Natural killer cell (primary cell): ENCODE measurements around the gene PPM1L. TPM values are rescaled to one million over a fixed set of nuclear protein-coding genes. Genes with fewer than 3 reads are reported as not detected.

ENCODE experiments used
- ATAC-seq, 3 donors: fragments of 150-1000 bp in 2 of 3; fragments of 200-7000 bp in 1 of 3; cut with Tn5 transposase; 1 replicate in 1 of 3; 2 replicates in 2 of 3; pipeline ENCODE4 v1.10.0; 2021; ENCODE audit warnings: mild to moderate bottlenecking in 2 of 3, moderate library complexity in 2 of 3
- DNase-seq, 2 donors: peaks; one replicate each; pipeline versions ENCODE4 v3.0.0 to v3.0.0-alpha.2; 2013 to 2021; ENCODE audit warnings: mixed read lengths in 1 of 2
- H3K27ac ChIP-seq: one replicate; pipeline ENCODE4 v1.5.1; 2013; ENCODE audit warnings: mild to moderate bottlenecking, low read length
- H3K27me3 ChIP-seq: one replicate; pipeline ENCODE4 v1.6.1; 2013; ENCODE audit warnings: low read length; ENCODE audit not compliant: control insufficient read depth, insufficient read depth
- H3K36me3 ChIP-seq: one replicate; pipeline ENCODE4 v1.6.1; 2013; ENCODE audit warnings: low read length; ENCODE audit not compliant: control insufficient read depth, insufficient read depth
- H3K4me1 ChIP-seq: one replicate; pipeline ENCODE4 v1.6.1; 2013; ENCODE audit warnings: low read length; ENCODE audit not compliant: control insufficient read depth, insufficient read depth
- H3K4me3 ChIP-seq: one replicate; pipeline ENCODE4 v1.5.1; 2013; ENCODE audit warnings: low read length
- H3K9me3 ChIP-seq: one replicate; pipeline ENCODE4 v1.6.1; 2013; ENCODE audit warnings: low read length; ENCODE audit not compliant: control insufficient read depth, insufficient read depth
- H3K27ac Mint-ChIP-seq, 2 donors: one replicate each; pipeline ENCODE4 v1.8.0; 2022; ENCODE audit warnings: mild to moderate bottlenecking in 2 of 2, mixed read lengths in 2 of 2, moderate library complexity in 1 of 2
- H3K27me3 Mint-ChIP-seq, 2 donors: one replicate each; pipeline ENCODE4 v1.8.0; 2022; ENCODE audit warnings: low read depth in 2 of 2, mixed read lengths in 2 of 2
- H3K36me3 Mint-ChIP-seq: one replicate; pipeline ENCODE4 v1.8.0; 2022; ENCODE audit warnings: mixed read lengths
- H3K4me1 Mint-ChIP-seq, 2 donors: one replicate each; pipeline ENCODE4 v1.8.0; 2022; ENCODE audit warnings: mixed read lengths in 2 of 2
- H3K4me3 Mint-ChIP-seq: one replicate; pipeline ENCODE4 v1.8.0; 2022; ENCODE audit warnings: mild to moderate bottlenecking, moderate library complexity, mixed read lengths
- H3K9me3 Mint-ChIP-seq, 2 donors: one replicate each; pipeline ENCODE4 v1.8.0; 2022; ENCODE audit warnings: mixed read lengths in 2 of 2
- WGBS: methylation state at CpG from one replicate; pipeline ENCODE4 v1.1.7; 2013; ENCODE audit warnings: missing lambda C conversion rate; ENCODE audit not compliant: insufficient coverage; 5-methylcytosine and 5-hydroxymethylcytosine counted together
- intact Hi-C: fragments of 100-400 bp; cut with micrococcal nuclease; formaldehyde crosslinking; loops from one replicate; pipeline ENCODE4 v1.14.2; 2022
- total RNA-seq, 4 donors: library from RNA; stranded (reverse); fragments of 120-200 nt in 1 of 4; gene quantifications; one replicate each; pipeline versions ENCODE4 v1.2.3 to v1.2.4, GENCODE V29; 2013 to 2022
- TF ChIP-seq, protein P1 (sequence below): fragments of 200-600 bp; IDR thresholded peaks from one replicate; pipeline ENCODE4 v1.8.0; 2022; ENCODE audit warnings: antibody characterized with exemption

Gene PPM1L
- total RNA-seq, 3 donors from 2014 or later (not counting 1 experiment from before 2014, with no cell fraction given) = 52.6 to 73.2 (median 52.9) TPM

DNA sequence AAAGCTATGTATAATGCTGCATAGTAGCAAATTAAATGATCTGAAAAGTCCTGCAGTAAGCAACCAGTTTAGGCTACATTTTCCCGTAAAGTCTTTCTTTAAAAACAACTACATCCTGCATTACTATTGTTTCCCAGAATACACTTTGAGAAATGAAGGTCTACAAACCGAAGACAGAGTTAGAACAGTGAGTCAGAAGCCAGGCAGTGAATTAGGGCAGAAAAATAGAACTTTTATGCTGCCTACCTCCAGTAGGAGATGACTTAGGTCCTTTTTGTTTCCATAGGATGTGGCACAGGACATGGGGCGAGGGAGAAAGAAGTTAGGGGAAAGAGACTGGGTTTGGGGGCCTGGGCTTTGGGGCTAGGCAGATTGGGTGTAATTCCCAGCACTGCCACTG is 127.3 kb downstream of the PPM1L start:
- no peak overlapping the region for H3K27ac Mint-ChIP-seq

DNA sequence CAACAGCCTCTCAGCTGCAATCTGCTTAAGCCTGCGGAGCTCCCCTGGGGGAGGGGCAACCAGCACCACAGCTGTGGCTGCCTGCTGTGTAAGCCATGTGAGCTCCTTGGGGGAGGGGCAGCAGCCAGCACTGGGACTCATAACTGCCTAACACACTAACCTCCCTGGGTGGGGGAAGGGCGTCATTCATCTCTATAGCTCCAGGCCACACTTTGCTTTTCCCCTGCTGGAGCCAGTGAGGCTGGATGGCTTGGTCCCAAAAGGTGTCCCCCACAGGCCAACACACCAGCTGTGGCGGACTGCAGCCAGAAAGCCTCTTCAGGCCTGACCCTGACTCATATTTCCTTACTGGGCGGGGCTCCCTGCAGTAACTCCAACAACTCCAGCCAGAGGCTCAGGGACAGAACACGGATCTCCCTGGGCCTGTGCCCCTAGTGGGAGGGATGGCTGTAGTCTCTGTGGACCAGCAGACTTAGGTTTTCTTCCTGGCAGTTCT is 129.8 kb downstream of the PPM1L start:
- Mint-ChIP-seq H3K36me3 (peaks cover 13% of the 10 kb centered on the region), H3K9me3 (peaks cover 2 to 7% of the 10 kb centered on the region in 2 donors), H3K4me1 (peaks cover 13 to 16% of the 10 kb centered on the region in 2 donors), H3K27ac (no peak overlapping the region), H3K27me3 (no peaks in the 10 kb centered on the region), H3K4me3 (no peak overlapping the region)
- H3K4me1 ChIP-seq = no peaks in the 10 kb centered on the region
- ATAC-seq = no peak
- no peaks in the 10 kb centered on the region for H3K9me3 ChIP-seq
- H3K27me3 ChIP-seq = no peaks in the 10 kb centered on the region
- TF ChIP-seq, protein P1, sequence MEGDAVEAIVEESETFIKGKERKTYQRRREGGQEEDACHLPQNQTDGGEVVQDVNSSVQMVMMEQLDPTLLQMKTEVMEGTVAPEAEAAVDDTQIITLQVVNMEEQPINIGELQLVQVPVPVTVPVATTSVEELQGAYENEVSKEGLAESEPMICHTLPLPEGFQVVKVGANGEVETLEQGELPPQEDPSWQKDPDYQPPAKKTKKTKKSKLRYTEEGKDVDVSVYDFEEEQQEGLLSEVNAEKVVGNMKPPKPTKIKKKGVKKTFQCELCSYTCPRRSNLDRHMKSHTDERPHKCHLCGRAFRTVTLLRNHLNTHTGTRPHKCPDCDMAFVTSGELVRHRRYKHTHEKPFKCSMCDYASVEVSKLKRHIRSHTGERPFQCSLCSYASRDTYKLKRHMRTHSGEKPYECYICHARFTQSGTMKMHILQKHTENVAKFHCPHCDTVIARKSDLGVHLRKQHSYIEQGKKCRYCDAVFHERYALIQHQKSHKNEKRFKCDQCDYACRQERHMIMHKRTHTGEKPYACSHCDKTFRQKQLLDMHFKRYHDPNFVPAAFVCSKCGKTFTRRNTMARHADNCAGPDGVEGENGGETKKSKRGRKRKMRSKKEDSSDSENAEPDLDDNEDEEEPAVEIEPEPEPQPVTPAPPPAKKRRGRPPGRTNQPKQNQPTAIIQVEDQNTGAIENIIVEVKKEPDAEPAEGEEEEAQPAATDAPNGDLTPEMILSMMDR = no peak
- no peak overlapping the region for H3K4me3 ChIP-seq
- H3K36me3 ChIP-seq = no peaks in the 10 kb centered on the region
- WGBS = 67% methylated on average over 5 of the region's 5 CpGs
- intact Hi-C loops = no loop called here
- no peak overlapping the region for H3K27ac ChIP-seq
- no peak for DNase-seq

More for the DNA sequence above, 127.3 kb downstream of the PPM1L start:
- intact Hi-C loops = no loop called here
- Mint-ChIP-seq H3K27me3 (no peaks in the 10 kb centered on the region), H3K4me3 (no peak overlapping the region), H3K4me1 (peaks cover 23 to 25% of the 10 kb centered on the region in 2 donors), H3K9me3 (peaks cover 0 to 4% of the 10 kb centered on the region in 2 donors), H3K36me3 (peaks cover 6% of the 10 kb centered on the region)
- Histone ChIP-seq H3K9me3 (peaks cover 1% of the 10 kb centered on the region), H3K27me3 (no peaks in the 10 kb centered on the region), H3K4me1 (no peaks in the 10 kb centered on the region), H3K4me3 (no peak overlapping the region), H3K27ac (no peak overlapping the region), H3K36me3 (no peaks in the 10 kb centered on the region)
- TF ChIP-seq, protein P1 = no peak
- DNase-seq (no peak), ATAC-seq (no peak)
- 85% methylated on average over 3 of the region's 3 CpGs for WGBS

DNA sequence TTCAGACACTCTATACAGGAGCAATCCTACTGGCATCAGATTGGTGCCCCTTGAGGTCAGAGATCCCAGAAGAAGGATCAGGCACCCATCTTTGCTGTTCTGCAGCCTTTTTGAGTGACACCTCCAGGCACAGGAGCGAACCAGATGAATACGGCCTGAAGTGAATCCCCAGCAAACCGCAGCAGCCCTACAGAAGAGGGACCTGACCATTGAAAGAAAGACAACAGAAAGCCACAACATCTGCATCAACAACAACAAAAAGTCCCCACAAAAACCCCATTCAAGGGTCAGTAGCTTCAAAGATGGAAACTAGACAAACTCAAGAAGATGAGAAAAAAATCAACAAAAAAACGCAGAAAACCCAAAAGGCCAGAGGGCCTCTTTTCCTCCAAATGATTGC is 130.4 kb downstream of the PPM1L start:
- intact Hi-C loops = no loop called here
- ATAC-seq (no peak), DNase-seq (no peak)
- no peaks in the 10 kb centered on the region for H3K9me3 ChIP-seq
- Mint-ChIP-seq H3K36me3 (peaks cover 13% of the 10 kb centered on the region), H3K27ac (no peak overlapping the region), H3K4me1 (peaks cover 10 to 16% of the 10 kb centered on the region in 2 donors), H3K9me3 (peaks cover 2 to 7% of the 10 kb centered on the region in 2 donors), H3K27me3 (no peaks in the 10 kb centered on the region), H3K4me3 (no peak overlapping the region)
- no peaks in the 10 kb centered on the region for H3K27me3 ChIP-seq
- H3K27ac ChIP-seq = no peak overlapping the region
- H3K4me1 ChIP-seq = no peaks in the 10 kb centered on the region
- TF ChIP-seq, protein P1 = no peak
- H3K4me3 ChIP-seq = no peak overlapping the region
- 68% methylated on average over 3 of the region's 4 CpGs for WGBS
- H3K36me3 ChIP-seq = no peaks in the 10 kb centered on the region

DNA sequence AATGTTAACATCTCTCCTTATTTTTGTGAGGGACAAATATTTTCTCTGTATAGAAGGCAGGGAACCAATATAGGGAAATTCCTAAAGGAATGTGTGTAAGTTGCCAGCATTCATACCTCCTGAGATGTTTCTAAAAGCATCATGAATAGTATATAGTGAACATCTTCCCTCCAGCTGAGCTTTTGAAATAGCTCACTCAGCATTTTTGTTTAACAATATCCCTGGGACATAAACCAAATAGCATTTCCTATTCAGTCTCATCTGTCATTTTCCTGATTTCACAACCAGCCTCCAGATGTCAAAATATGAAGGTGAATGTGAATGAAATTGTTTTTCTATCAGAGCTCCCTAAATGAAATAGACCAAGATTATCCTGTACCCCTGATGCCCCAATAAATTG is 137.2 kb downstream of the PPM1L start:
- intact Hi-C loops = no loop called here
- no peak for ATAC-seq
- Mint-ChIP-seq H3K27ac (peak overlapping the region in 1 of 2 donors; percentile 56), H3K4me3 (no peak overlapping the region), H3K4me1 (peaks cover 8 to 10% of the 10 kb centered on the region in 2 donors), H3K36me3 (peaks cover 9% of the 10 kb centered on the region), H3K9me3 (peaks cover 2 to 4% of the 10 kb centered on the region in 2 donors), H3K27me3 (no peaks in the 10 kb centered on the region)
- Histone ChIP-seq H3K36me3 (no peaks in the 10 kb centered on the region), H3K27me3 (no peaks in the 10 kb centered on the region), H3K9me3 (no peaks in the 10 kb centered on the region), H3K27ac (no peak overlapping the region), H3K4me3 (no peak overlapping the region), H3K4me1 (no peaks in the 10 kb centered on the region)
- TF ChIP-seq, protein P1 = no peak
- DNase-seq = no peak
